Caco-2 (cell line): Measurements from ENCODE around the gene MYO7A. TPM values are rescaled to one million over a fixed set of nuclear protein-coding genes. Genes with fewer than 3 reads are reported as not detected.

Experiments used
- BruUV-seq: library from RNA; stranded (reverse); fragments of 400-500 nt; replicated peaks from 2 replicates; lab custom pipeline; 2021; lab: Mats Ljungman, UMichigan
- CTCF ChIA-PET: fragments of 300-600 bp; sonication (Branson Sonifier 250); formaldehyde crosslinking; loops from one replicate; lab custom pipeline; 2022; ENCODE audit warnings: antibody characterized with exemption; lab: Charles Lee
- POLR2A ChIA-PET: fragments of 300-600 bp; sonication (Branson Sonifier 250); formaldehyde crosslinking; loops from one replicate; lab custom pipeline; 2022; ENCODE audit warnings: antibody characterized with exemption; lab: Charles Lee
- DNase-seq, 2 experiments: peaks; one replicate each; pipeline versions ENCODE4 v3.0.0 to v3.0.0-alpha.2; 2020 to 2022
- H3K27me3 ChIP-seq: replicated peaks from 2 replicates; pipeline ENCODE4 v1.6.0; 2011; ENCODE audit warnings: low read length; ENCODE audit not compliant: control insufficient read depth, insufficient read depth
- H3K36me3 ChIP-seq: 2 replicates; pipeline ENCODE4 v1.5.1; 2011; ENCODE audit warnings: low read length; ENCODE audit not compliant: control insufficient read depth, insufficient read depth
- H3K4me1 ChIP-seq: fragments of 250-450 bp; sonication (Bioruptor Pico); 2 replicates; pipeline ENCODE4 v1.5.1; 2020; ENCODE audit warnings: mild to moderate bottlenecking
- H3K4me3 ChIP-seq: 2 replicates; pipeline ENCODE4 v1.5.1; 2011; ENCODE audit warnings: low read depth, mild to moderate bottlenecking, control low read depth, low read length
- H3K9me3 ChIP-seq: fragments of 250-450 bp; sonication (Bioruptor Pico); 2 replicates; pipeline ENCODE4 v1.5.1; 2020; ENCODE audit warnings: mild to moderate bottlenecking, moderate library complexity
- H3K27ac Mint-ChIP-seq: one replicate; pipeline ENCODE4 v1.8.0; 2022; ENCODE audit warnings: mixed read lengths; ENCODE audit not compliant: unreplicated experiment
- H3K27me3 Mint-ChIP-seq: one replicate; pipeline ENCODE4 v1.8.0; 2022; ENCODE audit warnings: mixed read lengths; ENCODE audit not compliant: insufficient read depth, unreplicated experiment
- H3K36me3 Mint-ChIP-seq: one replicate; pipeline ENCODE4 v1.8.0; 2022; ENCODE audit warnings: mild to moderate bottlenecking, mixed read lengths; ENCODE audit not compliant: insufficient read depth, unreplicated experiment
- H3K4me1 Mint-ChIP-seq: one replicate; pipeline ENCODE4 v1.8.0; 2022; ENCODE audit warnings: low read depth, mixed read lengths; ENCODE audit not compliant: unreplicated experiment
- H3K4me3 Mint-ChIP-seq: one replicate; pipeline ENCODE4 v1.8.0; 2022; ENCODE audit warnings: mild to moderate bottlenecking, moderate library complexity, mixed read lengths; ENCODE audit not compliant: unreplicated experiment
- H3K9me3 Mint-ChIP-seq: one replicate; pipeline ENCODE4 v1.8.0; 2022; ENCODE audit warnings: mixed read lengths; ENCODE audit not compliant: unreplicated experiment
- intact Hi-C: fragments of 100-400 bp; cut with micrococcal nuclease; formaldehyde crosslinking; loops from one replicate; pipeline ENCODE4 v1.10.0; 2022; ENCODE audit not compliant: unreplicated experiment
- total RNA-seq: library from RNA; stranded (reverse); gene quantifications from 2 replicates; pipeline ENCODE4 v1.2.3, GENCODE V29; 2022
- TF ChIP-seq, protein P1 (sequence below), 2 experiments: fragments of 200-600 bp in 1 of 2; IDR thresholded peaks; 1 replicate in 1 of 2; 2 replicates in 1 of 2; pipeline versions ENCODE4 v1.5.1 to v1.8.0; 2011 to 2022; ENCODE audit warnings: antibody characterized with exemption in 1 of 2, control low read depth in 1 of 2, inconsistent platforms in 1 of 2, low read depth in 1 of 2, low read length in 1 of 2, mild to moderate bottlenecking in 1 of 2, moderate library complexity in 1 of 2; ENCODE audit not compliant: insufficient read depth in 1 of 2, severe bottlenecking in 1 of 2, unreplicated experiment in 1 of 2

MYO7A gene
- total RNA-seq, 1 experiment from 2014 or later = 8.9 TPM

DNA sequence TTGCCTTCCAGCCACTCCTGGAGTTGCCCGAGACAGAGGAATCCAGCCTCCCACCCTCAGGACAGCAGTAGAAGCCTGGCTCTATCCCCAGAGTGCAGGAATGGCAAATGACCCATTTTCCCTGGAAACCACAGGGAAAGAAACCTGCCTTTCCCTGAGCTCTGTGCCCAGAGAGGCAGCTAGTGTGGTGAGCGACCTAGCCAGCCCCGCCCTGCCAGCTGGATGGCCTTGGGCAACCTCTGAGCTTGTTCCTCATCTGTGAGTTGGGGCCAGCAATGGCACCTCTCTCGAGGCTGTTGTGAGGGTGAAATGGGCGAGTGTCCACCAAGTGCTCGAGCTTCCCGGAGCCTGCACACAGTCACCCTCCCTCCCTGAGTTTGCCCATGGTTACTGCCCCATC lies 21.7 kb upstream of the MYO7A start:
- H3K4me3 Mint-ChIP-seq = no peak overlapping the region
- no peak overlapping the region for H3K27ac Mint-ChIP-seq
- POLR2A ChIA-PET = no interaction called here
- CTCF ChIA-PET = interaction anchor here (0.6 to 2.4 kb wide), 5 partner anchors 15 to 127 kb away, joined by 3 to 12 read pairs (median 4); partner anchors contain the start of gene MYO7A
- no peaks in the 10 kb centered on the region for H3K27me3 ChIP-seq
- H3K36me3 ChIP-seq = no peaks in the 10 kb centered on the region
- TF ChIP-seq, protein P1, sequence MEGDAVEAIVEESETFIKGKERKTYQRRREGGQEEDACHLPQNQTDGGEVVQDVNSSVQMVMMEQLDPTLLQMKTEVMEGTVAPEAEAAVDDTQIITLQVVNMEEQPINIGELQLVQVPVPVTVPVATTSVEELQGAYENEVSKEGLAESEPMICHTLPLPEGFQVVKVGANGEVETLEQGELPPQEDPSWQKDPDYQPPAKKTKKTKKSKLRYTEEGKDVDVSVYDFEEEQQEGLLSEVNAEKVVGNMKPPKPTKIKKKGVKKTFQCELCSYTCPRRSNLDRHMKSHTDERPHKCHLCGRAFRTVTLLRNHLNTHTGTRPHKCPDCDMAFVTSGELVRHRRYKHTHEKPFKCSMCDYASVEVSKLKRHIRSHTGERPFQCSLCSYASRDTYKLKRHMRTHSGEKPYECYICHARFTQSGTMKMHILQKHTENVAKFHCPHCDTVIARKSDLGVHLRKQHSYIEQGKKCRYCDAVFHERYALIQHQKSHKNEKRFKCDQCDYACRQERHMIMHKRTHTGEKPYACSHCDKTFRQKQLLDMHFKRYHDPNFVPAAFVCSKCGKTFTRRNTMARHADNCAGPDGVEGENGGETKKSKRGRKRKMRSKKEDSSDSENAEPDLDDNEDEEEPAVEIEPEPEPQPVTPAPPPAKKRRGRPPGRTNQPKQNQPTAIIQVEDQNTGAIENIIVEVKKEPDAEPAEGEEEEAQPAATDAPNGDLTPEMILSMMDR (IDR thresholded peaks at IDR 0.05; ENCODE audit: insufficient read depth in 1 of 2, low read depth in 1 of 2, low read length in 1 of 2, severe bottlenecking in 1 of 2, unreplicated experiment in 1 of 2) = no peak
- H3K9me3 Mint-ChIP-seq = no peaks in the 10 kb centered on the region
- H3K4me1 ChIP-seq = no peaks in the 10 kb centered on the region
- DNase-seq = no peak
- H3K27me3 Mint-ChIP-seq = no peaks in the 10 kb centered on the region
- H3K9me3 ChIP-seq = no peaks in the 10 kb centered on the region
- BruUV-seq = no TSS peak
- H3K4me3 ChIP-seq = no peak overlapping the region
- intact Hi-C loops = no loop called here
- H3K4me1 Mint-ChIP-seq = peaks cover 7% of the 10 kb centered on the region
- H3K36me3 Mint-ChIP-seq = no peaks in the 10 kb centered on the region

DNA sequence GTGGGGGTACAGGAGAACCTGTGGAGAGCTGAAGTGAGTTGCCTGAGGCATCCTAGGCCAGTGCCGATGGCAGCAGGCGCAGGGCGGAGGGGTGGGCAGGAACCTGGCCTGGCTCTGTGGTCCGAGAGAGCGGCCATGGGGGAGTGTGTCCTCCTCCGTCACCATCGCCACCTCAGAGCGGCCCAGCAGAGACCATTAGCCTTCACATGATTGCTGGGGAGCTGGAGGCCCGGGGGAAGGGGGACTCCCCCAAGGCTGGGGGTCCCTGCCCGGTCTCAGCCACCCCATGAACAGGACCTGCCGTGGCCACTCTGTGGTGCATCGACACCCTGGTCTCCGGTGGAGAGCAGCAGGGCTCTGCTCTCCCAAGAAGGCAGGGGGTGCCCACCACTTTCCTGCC lies 21.3 kb upstream of the MYO7A start:
- intact Hi-C loops = no loop called here
- Histone ChIP-seq H3K9me3 (no peaks in the 10 kb centered on the region), H3K27me3 (no peaks in the 10 kb centered on the region), H3K4me1 (no peaks in the 10 kb centered on the region), H3K4me3 (no peak overlapping the region), H3K36me3 (no peaks in the 10 kb centered on the region)
- no peak overlapping the region for H3K27ac Mint-ChIP-seq
- DNase-seq = no peak
- H3K4me1 Mint-ChIP-seq = peaks cover 7% of the 10 kb centered on the region
- no peaks in the 10 kb centered on the region for H3K36me3 Mint-ChIP-seq
- no TSS peak for BruUV-seq
- ChIA-PET POLR2A (no interaction called here), CTCF (interaction anchor here (1.2 to 2.4 kb wide), 3 partner anchors 15 to 59 kb away, joined by 4 to 12 read pairs (median 6); partner anchors contain the start of gene MYO7A)
- no peak overlapping the region for H3K4me3 Mint-ChIP-seq
- no peaks in the 10 kb centered on the region for H3K27me3 Mint-ChIP-seq
- no peaks in the 10 kb centered on the region for H3K9me3 Mint-ChIP-seq
- TF ChIP-seq, protein P1 (IDR thresholded peaks at IDR 0.05; ENCODE audit: insufficient read depth in 1 of 2, low read depth in 1 of 2, low read length in 1 of 2, severe bottlenecking in 1 of 2, unreplicated experiment in 1 of 2) = no peak

DNA sequence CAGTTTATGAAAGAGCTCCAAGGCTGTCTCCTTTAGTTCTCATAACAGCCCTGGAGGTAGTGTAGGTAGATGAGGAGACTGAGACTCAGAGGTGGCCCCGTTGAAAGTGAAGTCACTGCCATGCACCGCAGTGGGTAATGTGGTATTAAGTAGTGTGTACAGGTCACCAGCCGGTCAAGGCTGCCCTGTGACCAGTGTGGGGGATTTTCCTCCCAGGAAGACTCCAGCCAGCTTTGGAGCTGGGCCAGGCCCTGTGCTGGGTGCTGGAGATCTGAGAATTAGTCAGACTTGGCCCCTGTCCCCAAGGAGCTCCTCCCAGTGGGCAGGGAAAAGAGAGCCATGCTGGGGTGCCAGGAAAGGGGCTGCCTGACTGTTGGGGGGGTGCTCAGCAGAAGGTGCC lies 20.1 kb upstream of the MYO7A start:
- Mint-ChIP-seq H3K27me3 (no peaks in the 10 kb centered on the region), H3K27ac (no peak overlapping the region), H3K9me3 (no peaks in the 10 kb centered on the region), H3K4me3 (no peak overlapping the region), H3K4me1 (peaks cover 7% of the 10 kb centered on the region), H3K36me3 (no peaks in the 10 kb centered on the region)
- no peaks in the 10 kb centered on the region for H3K36me3 ChIP-seq
- no peaks in the 10 kb centered on the region for H3K27me3 ChIP-seq
- ChIA-PET POLR2A (no interaction called here), CTCF (interaction anchor here (0.6 to 2.4 kb wide), 3 partner anchors 9 to 81 kb away, joined by 4 to 12 read pairs (median 5); partner anchors contain the start of gene MYO7A)
- intact Hi-C loops = no loop called here
- H3K9me3 ChIP-seq = no peaks in the 10 kb centered on the region
- no peak for DNase-seq
- no TSS peak for BruUV-seq
- no peaks in the 10 kb centered on the region for H3K4me1 ChIP-seq
- no peak overlapping the region for H3K4me3 ChIP-seq
- TF ChIP-seq, protein P1 (IDR thresholded peaks at IDR 0.05; ENCODE audit: insufficient read depth in 1 of 2, low read depth in 1 of 2, low read length in 1 of 2, severe bottlenecking in 1 of 2, unreplicated experiment in 1 of 2) = no peak
